GM23338 (cell line): ENCODE data around the gene ENOX1. TPM values are rescaled to one million over a fixed set of nuclear protein-coding genes. Genes with fewer than 3 reads are reported as not detected.

Experiments used
- ATAC-seq: fragments of 200-7000 bp; cut with Tn5 transposase; 3 replicates; pipeline ENCODE4 v1.9.1; 2020
- DNase-seq: peaks from one replicate; pipeline ENCODE4 v3.0.0-alpha.2; 2015; ENCODE audit warnings: low spot score
- H2AFZ ChIP-seq: fragments of 200-600 bp; sonication (generic); 2 replicates; pipeline ENCODE4 v1.8.0; 2016; ENCODE audit warnings: antibody characterized with exemption, mild to moderate bottlenecking, moderate library complexity
- H3F3A ChIP-seq: fragments of 200-600 bp; sonication (generic); replicated peaks from 2 replicates; pipeline ENCODE4 v1.8.0; 2017; ENCODE audit warnings: antibody characterized with exemption, mixed run types, low read depth
- H3K27ac ChIP-seq: fragments of 200-600 bp; sonication (generic); 2 replicates; pipeline ENCODE4 v1.6.1; 2016; ENCODE audit warnings: low read depth
- H3K27me3 ChIP-seq: fragments of 200-600 bp; sonication (generic); 2 replicates; pipeline ENCODE4 v1.8.0; 2016; ENCODE audit warnings: mild to moderate bottlenecking, mixed run types, moderate library complexity; ENCODE audit not compliant: insufficient read depth
- H3K36me3 ChIP-seq: fragments of 200-600 bp; sonication (generic); 2 replicates; pipeline ENCODE4 v1.8.0; 2016; ENCODE audit warnings: mild to moderate bottlenecking; ENCODE audit not compliant: insufficient read depth
- H3K4me1 ChIP-seq: fragments of 200-600 bp; sonication (generic); 2 replicates; pipeline ENCODE4 v1.8.0; 2016; ENCODE audit warnings: mild to moderate bottlenecking, moderate library complexity; ENCODE audit not compliant: insufficient read depth
- H3K4me2 ChIP-seq: fragments of 200-600 bp; sonication (generic); 2 replicates; pipeline ENCODE4 v1.7.1; 2017; ENCODE audit warnings: mixed run types
- H3K4me3 ChIP-seq: fragments of 200-600 bp; sonication (generic); 2 replicates; pipeline ENCODE4 v1.6.1; 2016; ENCODE audit warnings: mixed run types
- H3K79me2 ChIP-seq: fragments of 200-600 bp; sonication (generic); replicated peaks from 2 replicates; pipeline ENCODE4 v1.8.0; 2017; ENCODE audit warnings: mild to moderate bottlenecking; ENCODE audit not compliant: insufficient read depth
- H3K9me2 ChIP-seq: fragments of 200-600 bp; sonication (generic); 2 replicates; pipeline ENCODE4 v1.8.0; 2017; ENCODE audit not compliant: insufficient read depth
- H4K20me1 ChIP-seq: fragments of 200-600 bp; sonication (generic); replicated peaks from 2 replicates; pipeline ENCODE4 v1.8.0; 2017; ENCODE audit warnings: mild to moderate bottlenecking; ENCODE audit not compliant: insufficient read depth
- H3K27ac Mint-ChIP-seq: 2 replicates; pipeline ENCODE4 v1.8.0; 2020; ENCODE audit warnings: inconsistent platforms, mild to moderate bottlenecking, moderate library complexity, mixed read lengths
- H3K27me3 Mint-ChIP-seq: 3 replicates; pipeline ENCODE4 v1.8.0; 2022; ENCODE audit warnings: low read depth, mild to moderate bottlenecking, moderate library complexity, mixed read lengths, inconsistent platforms; ENCODE audit not compliant: insufficient read depth, poor library complexity
- H3K36me3 Mint-ChIP-seq: 3 replicates; pipeline ENCODE4 v1.8.0; 2021; ENCODE audit warnings: low read depth, mild to moderate bottlenecking, inconsistent platforms, moderate library complexity, mixed read lengths
- H3K4me1 Mint-ChIP-seq: 3 replicates; pipeline ENCODE4 v1.8.0; 2020; ENCODE audit warnings: mild to moderate bottlenecking, inconsistent platforms, mixed read lengths
- H3K4me3 Mint-ChIP-seq: 3 replicates; pipeline ENCODE4 v1.8.0; 2021; ENCODE audit warnings: moderate library complexity, mild to moderate bottlenecking, inconsistent platforms, mixed read lengths
- H3K9me3 Mint-ChIP-seq: 3 replicates; pipeline ENCODE4 v1.8.0; 2020; ENCODE audit warnings: moderate library complexity, mild to moderate bottlenecking, inconsistent platforms, mixed read lengths
- CREB1 ChIP-seq: fragments of 250-450 bp; sonication (Bioruptor Pico); IDR thresholded peaks from 2 replicates; pipeline ENCODE4 v1.5.0; 2020; ENCODE audit warnings: low read depth, mild to moderate bottlenecking, moderate library complexity
- CTCF ChIP-seq, 2 experiments: fragments of 200-600 bp in 1 of 2; sonication (generic) in 1 of 2; conservative IDR thresholded peaks; 2 replicates each; pipeline versions ENCODE4 v1.5.1 to v1.6.1; 2016 to 2017; ENCODE audit warnings: antibody characterized with exemption in 2 of 2, low read depth in 2 of 2, mild to moderate bottlenecking in 2 of 2, moderate library complexity in 1 of 2
- ETS1 ChIP-seq: IDR thresholded peaks from 2 replicates; pipeline ENCODE4 v1.6.1; 2016; ENCODE audit warnings: antibody characterized with exemption
- EZH2 ChIP-seq: fragments of 200-600 bp; sonication (generic); IDR thresholded peaks from one replicate; pipeline ENCODE4 v1.8.0; 2017; ENCODE audit warnings: antibody characterized with exemption, mild to moderate bottlenecking, low read depth; ENCODE audit not compliant: unreplicated experiment
- EZH2phosphoT487 ChIP-seq: fragments of 200-600 bp; sonication (generic); IDR thresholded peaks from one replicate; pipeline ENCODE4 v1.8.1; 2018; ENCODE audit warnings: antibody characterized with exemption; ENCODE audit not compliant: unreplicated experiment
- JUNB ChIP-seq: IDR thresholded peaks from one replicate; pipeline ENCODE4 v1.6.1; 2016; ENCODE audit warnings: antibody characterized with exemption; ENCODE audit not compliant: unreplicated experiment
- NANOG ChIP-seq: IDR thresholded peaks from 2 replicates; pipeline ENCODE4 v1.6.1; 2016; ENCODE audit warnings: antibody characterized with exemption, borderline replicate concordance
- POLR2AphosphoS5 ChIP-seq: IDR thresholded peaks from 2 replicates; pipeline ENCODE4 v1.6.1; 2016; ENCODE audit warnings: antibody characterized with exemption, low read depth
- REST ChIP-seq: IDR thresholded peaks from one replicate; pipeline ENCODE4 v1.6.1; 2018; ENCODE audit warnings: antibody characterized with exemption; ENCODE audit not compliant: unreplicated experiment
- STAT1 ChIP-seq: IDR thresholded peaks from one replicate; pipeline ENCODE4 v1.6.1; 2016; ENCODE audit warnings: antibody characterized with exemption; ENCODE audit not compliant: unreplicated experiment
- ZNF114 ChIP-seq: fragments of 250-450 bp; sonication (Bioruptor Pico); IDR thresholded peaks from 2 replicates; pipeline ENCODE4 v1.5.0; 2020; ENCODE audit warnings: mild to moderate bottlenecking, moderate library complexity
- ZNF331 ChIP-seq: fragments of 250-450 bp; sonication (Bioruptor Pico); IDR thresholded peaks from 2 replicates; pipeline ENCODE4 v1.5.0; 2020; ENCODE audit warnings: low read depth, mild to moderate bottlenecking, moderate library complexity
- ZNF462 ChIP-seq: fragments of 250-450 bp; sonication (Bioruptor Pico); IDR thresholded peaks from 2 replicates; pipeline ENCODE4 v1.5.0; 2020; ENCODE audit warnings: mild to moderate bottlenecking, moderate library complexity
- polyA plus RNA-seq: library from polyadenylated mRNA; unstranded; fragments of >200 nt; fragmentation: Nextera tagmentation; extraction: Ambion mirVana; gene quantifications from 2 replicates; pipeline ENCODE4 v1.2.1, GENCODE V29; 2016
- total RNA-seq: library from RNA; depleted of rRNA; stranded (reverse); fragments of >200 nt; shearing (Covaris generic); gene quantifications from 2 replicates; pipeline ENCODE4 v1.2.3, GENCODE V29; 2014

ENOX1 gene
- total and polyA plus RNA-seq, 2 experiments from 2014 or later: 0.66 to 0.81 TPM

- Histone ChIP-seq H3K27ac (no peak overlapping the region), H3F3A (no peaks in the 10 kb centered on the region), H3K9me2 (no peaks in the 10 kb centered on the region), H3K4me1 (no peaks in the 10 kb centered on the region), H3K4me2 (no peak overlapping the region), H3K36me3 (no peaks in the 10 kb centered on the region), H3K79me2 (no peaks in the 10 kb centered on the region), H3K27me3 (no peaks in the 10 kb centered on the region), H3K4me3 (no peak overlapping the region), H2AFZ (no peak overlapping the region), H4K20me1 (no peaks in the 10 kb centered on the region)
- Mint-ChIP-seq H3K4me3 (no peak overlapping the region), H3K27ac (no peak overlapping the region), H3K27me3 (no peaks in the 10 kb centered on the region), H3K9me3 (no peaks in the 10 kb centered on the region), H3K4me1 (no peaks in the 10 kb centered on the region), H3K36me3 (no peaks in the 10 kb centered on the region)
- TF ChIP-seq EZH2phosphoT487 (no peak), CTCF (conservative IDR thresholded peaks at IDR 0.05; ENCODE audit: low read depth in 2 of 2) (no peak), JUNB (no peak), POLR2AphosphoS5 (no peak), ZNF331 (no peak), REST (no peak), NANOG (no peak), ZNF114 (CRISPR knock-in tag) (no peak), STAT1 (no peak), ZNF462 (CRISPR knock-in tag) (no peak), ETS1 (no peak), CREB1 (no peak), EZH2 (no peak)
- ATAC-seq (no peak), DNase-seq (no peak)
Observed at GRCh38 chr13:43653980-43654379, 132.8 kb downstream of the ENOX1 start.
